ENCODE results near the gene SLC28A3.
"Not testable (repeated sequence)": the region's sequence is repeated elsewhere in the genome, so short reads cannot be mapped to it uniquely, and the experiment has no call there.

SLC28A3 gene

GRCh38 chr9:84340535-84340934 is at the start of gene SLC28A3:
Gene SLC28A3 (minus strand): TSS chr9:84340758. CDS start chr9:84340633, 125 bp downstream.
- Histone ChIP-seq H3K27me3 (ENCODE audit: control insufficient read depth, insufficient read depth, low read length) (no peaks in the 10 kb centered on the region), H3K4me3 (ENCODE audit: low read length) (no peak within 1 kb of the TSS), H3K9ac (ENCODE audit: low read length) (no peak within 1 kb of the TSS), H3K27ac (ENCODE audit: low read depth, low read length) (no peak within 1 kb of the TSS), H3K4me1 (ENCODE audit: control insufficient read depth, insufficient read depth, low read length) (no peaks in the 10 kb centered on the region), H3K36me3 (ENCODE audit: control insufficient read depth, insufficient read depth, low read length) (no peaks in the 10 kb centered on the region)

GRCh38 chr9:84390254-84390653 is 49.7 kb upstream of the SLC28A3 start:
- H3K4me1 ChIP-seq (ENCODE audit: control insufficient read depth, insufficient read depth, low read length); H3K27me3 ChIP-seq (ENCODE audit: control insufficient read depth, insufficient read depth, low read length); H3K27ac ChIP-seq (ENCODE audit: low read depth, low read length); H3K9ac ChIP-seq (ENCODE audit: low read length); H3K4me3 ChIP-seq (ENCODE audit: low read length); H3K36me3 ChIP-seq (ENCODE audit: control insufficient read depth, insufficient read depth, low read length): not testable (repeated sequence)

DNA sequence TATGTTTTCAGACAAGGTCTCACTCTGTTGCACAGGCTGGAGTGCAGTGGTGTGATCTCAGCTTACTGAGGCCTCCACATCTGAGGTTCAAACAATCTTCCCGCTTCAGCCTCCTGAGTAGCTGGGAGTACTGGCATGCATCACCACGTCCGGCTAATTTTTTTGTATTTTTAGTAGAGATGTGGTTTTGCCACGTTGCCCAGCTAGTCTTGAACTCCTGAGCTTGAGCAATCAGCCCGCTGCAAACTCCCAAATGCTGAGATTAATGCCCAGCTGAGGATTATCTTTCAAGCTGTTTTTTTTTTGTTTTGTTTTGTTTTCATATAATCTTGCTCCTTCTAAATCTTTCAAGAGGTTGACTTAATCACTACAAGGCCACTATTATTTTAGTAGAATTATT is 47.3 kb upstream of the SLC28A3 start:
- H3K4me3 ChIP-seq (ENCODE audit: low read length) = no peak overlapping the region
- no peaks in the 10 kb centered on the region for H3K36me3 ChIP-seq (ENCODE audit: control insufficient read depth, insufficient read depth, low read length)
- no peak overlapping the region for H3K27ac ChIP-seq (ENCODE audit: low read depth, low read length)
- no peaks in the 10 kb centered on the region for H3K27me3 ChIP-seq (ENCODE audit: control insufficient read depth, insufficient read depth, low read length)
- H3K9ac ChIP-seq (ENCODE audit: low read length) = no peak overlapping the region
- no peaks in the 10 kb centered on the region for H3K4me1 ChIP-seq (ENCODE audit: control insufficient read depth, insufficient read depth, low read length)

DNA sequence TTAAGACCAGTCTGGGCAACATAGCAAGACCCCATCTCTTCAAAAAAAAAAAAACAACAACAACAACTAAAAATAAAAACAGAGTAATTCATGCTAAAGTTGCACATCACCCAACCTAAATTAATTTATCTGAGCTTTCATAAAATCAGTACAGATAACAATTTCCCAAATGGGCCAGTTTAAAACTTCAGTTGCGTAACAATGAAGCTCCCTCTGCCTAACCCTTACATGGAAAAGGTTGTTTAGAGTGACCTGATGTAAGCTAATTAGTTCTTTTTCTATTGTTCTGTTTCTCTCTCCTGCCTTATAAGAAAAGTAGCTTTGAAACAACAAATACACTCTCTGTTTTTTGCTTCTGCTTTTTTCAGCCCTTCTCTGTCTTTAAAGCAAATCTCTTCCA is 46.2 kb upstream of the SLC28A3 start:
- no peak overlapping the region for H3K27ac ChIP-seq (ENCODE audit: low read depth, low read length)
- no peaks in the 10 kb centered on the region for H3K36me3 ChIP-seq (ENCODE audit: control insufficient read depth, insufficient read depth, low read length)
- no peaks in the 10 kb centered on the region for H3K27me3 ChIP-seq (ENCODE audit: control insufficient read depth, insufficient read depth, low read length)
- no peaks in the 10 kb centered on the region for H3K4me1 ChIP-seq (ENCODE audit: control insufficient read depth, insufficient read depth, low read length)
- no peak overlapping the region for H3K9ac ChIP-seq (ENCODE audit: low read length)
- no peak overlapping the region for H3K4me3 ChIP-seq (ENCODE audit: low read length)

- no peak overlapping the region for H3K4me3 ChIP-seq (ENCODE audit: low read length)
- no peaks in the 10 kb centered on the region for H3K27me3 ChIP-seq (ENCODE audit: control insufficient read depth, insufficient read depth, low read length)
- no peak overlapping the region for H3K27ac ChIP-seq (ENCODE audit: low read depth, low read length)
- no peaks in the 10 kb centered on the region for H3K4me1 ChIP-seq (ENCODE audit: control insufficient read depth, insufficient read depth, low read length)
- H3K9ac ChIP-seq (ENCODE audit: low read length) = no peak overlapping the region
- H3K36me3 ChIP-seq (ENCODE audit: control insufficient read depth, insufficient read depth, low read length) = no peaks in the 10 kb centered on the region
These were observed 45.0 kb upstream of the SLC28A3 start for GRCh38 chr9:84385386-84386040.

DNA sequence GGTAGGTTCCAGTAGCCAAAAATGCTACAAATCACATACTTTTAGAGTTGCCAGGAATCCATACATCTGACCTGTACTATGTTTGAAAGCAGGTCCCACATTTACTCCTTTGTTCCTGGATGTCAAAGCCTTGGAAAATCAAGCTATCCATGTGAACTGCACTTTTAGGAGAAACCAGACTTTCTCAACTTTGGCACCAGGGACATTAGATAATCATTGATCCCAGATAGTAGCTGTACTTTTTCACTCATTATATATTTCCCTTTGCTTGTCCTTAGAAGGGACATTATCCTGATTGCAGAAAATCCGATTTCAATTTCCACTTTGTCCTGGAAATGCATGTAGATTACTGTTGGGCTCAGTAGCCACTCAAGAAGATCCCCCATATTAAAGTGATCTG is 44.1 kb upstream of the SLC28A3 start:
- Histone ChIP-seq H3K27ac (ENCODE audit: low read depth, low read length) (no peak overlapping the region), H3K27me3 (ENCODE audit: control insufficient read depth, insufficient read depth, low read length) (no peaks in the 10 kb centered on the region)

GRCh38 chr9:84383178-84383577 is 42.6 kb upstream of the SLC28A3 start:
- no peaks in the 10 kb centered on the region for H3K27me3 ChIP-seq (ENCODE audit: control insufficient read depth, insufficient read depth, low read length)
- H3K4me3 ChIP-seq (ENCODE audit: low read length) = no peak overlapping the region
- no peak overlapping the region for H3K9ac ChIP-seq (ENCODE audit: low read length)
- no peak overlapping the region for H3K27ac ChIP-seq (ENCODE audit: low read depth, low read length)
- H3K36me3 ChIP-seq (ENCODE audit: control insufficient read depth, insufficient read depth, low read length) = no peaks in the 10 kb centered on the region
- H3K4me1 ChIP-seq (ENCODE audit: control insufficient read depth, insufficient read depth, low read length) = no peaks in the 10 kb centered on the region

More for the DNA sequence above, 44.1 kb upstream of the SLC28A3 start:
- Histone ChIP-seq H3K4me3 (ENCODE audit: low read length) (no peak overlapping the region), H3K36me3 (ENCODE audit: control insufficient read depth, insufficient read depth, low read length) (no peaks in the 10 kb centered on the region), H3K9ac (ENCODE audit: low read length) (no peak overlapping the region), H3K4me1 (ENCODE audit: control insufficient read depth, insufficient read depth, low read length) (no peaks in the 10 kb centered on the region)

DNA sequence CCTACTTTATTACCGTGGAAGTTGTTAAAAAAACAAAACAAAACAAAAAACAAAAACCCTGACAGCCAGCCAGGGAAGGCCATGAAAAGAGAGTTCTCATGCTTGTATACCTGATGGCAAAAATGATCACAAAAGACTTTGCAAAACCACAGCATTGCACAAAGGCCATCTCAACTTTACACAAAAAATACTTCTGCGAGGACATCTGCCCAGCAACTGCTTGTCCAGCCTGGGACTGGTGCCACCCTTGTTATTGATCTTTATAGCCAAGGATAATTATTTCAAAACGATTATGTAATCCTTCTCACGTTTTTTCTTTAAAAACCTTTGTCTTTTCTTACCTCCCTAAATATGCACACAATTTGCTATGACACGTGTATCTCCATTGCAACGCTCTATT is 42.2 kb upstream of the SLC28A3 start:
- no peak overlapping the region for H3K4me3 ChIP-seq (ENCODE audit: low read length)
- no peak overlapping the region for H3K9ac ChIP-seq (ENCODE audit: low read length)
- no peaks in the 10 kb centered on the region for H3K4me1 ChIP-seq (ENCODE audit: control insufficient read depth, insufficient read depth, low read length)
- no peaks in the 10 kb centered on the region for H3K27me3 ChIP-seq (ENCODE audit: control insufficient read depth, insufficient read depth, low read length)
- H3K36me3 ChIP-seq (ENCODE audit: control insufficient read depth, insufficient read depth, low read length) = no peaks in the 10 kb centered on the region
- no peak overlapping the region for H3K27ac ChIP-seq (ENCODE audit: low read depth, low read length)

DNA sequence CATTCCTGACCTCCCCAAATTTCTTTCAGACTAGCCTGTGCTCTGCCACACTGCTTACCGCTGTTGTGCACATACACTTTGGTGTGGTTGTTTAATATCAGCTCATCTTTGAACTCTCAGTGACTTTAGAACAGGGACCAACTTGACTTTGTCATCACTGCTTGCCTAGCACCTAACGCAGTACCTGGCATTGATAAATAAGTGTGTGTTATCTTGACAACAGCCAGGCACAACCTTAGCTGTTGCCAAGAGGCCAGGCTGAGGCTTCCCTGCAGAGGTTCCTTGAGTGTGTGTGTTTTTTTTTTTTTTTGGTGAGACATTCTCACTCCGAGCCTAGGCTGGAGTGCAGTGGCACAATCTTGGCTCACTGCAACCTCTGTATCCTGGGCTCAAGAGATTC is 41.0 kb upstream of the SLC28A3 start:
- H3K4me1 ChIP-seq (ENCODE audit: control insufficient read depth, insufficient read depth, low read length) = no peaks in the 10 kb centered on the region
- no peak overlapping the region for H3K9ac ChIP-seq (ENCODE audit: low read length)
- no peak overlapping the region for H3K4me3 ChIP-seq (ENCODE audit: low read length)
- no peaks in the 10 kb centered on the region for H3K27me3 ChIP-seq (ENCODE audit: control insufficient read depth, insufficient read depth, low read length)
- H3K27ac ChIP-seq (ENCODE audit: low read depth, low read length) = no peak overlapping the region
- no peaks in the 10 kb centered on the region for H3K36me3 ChIP-seq (ENCODE audit: control insufficient read depth, insufficient read depth, low read length)

- Histone ChIP-seq H3K4me1 (ENCODE audit: control insufficient read depth, insufficient read depth, low read length) (no peaks in the 10 kb centered on the region), H3K4me3 (ENCODE audit: low read length) (no peak overlapping the region), H3K36me3 (ENCODE audit: control insufficient read depth, insufficient read depth, low read length) (no peaks in the 10 kb centered on the region), H3K27me3 (ENCODE audit: control insufficient read depth, insufficient read depth, low read length) (no peaks in the 10 kb centered on the region), H3K27ac (ENCODE audit: low read depth, low read length) (no peak overlapping the region), H3K9ac (ENCODE audit: low read length) (no peak overlapping the region)
These were observed 39.2 kb upstream of the SLC28A3 start for GRCh38 chr9:84379740-84380139.

DNA sequence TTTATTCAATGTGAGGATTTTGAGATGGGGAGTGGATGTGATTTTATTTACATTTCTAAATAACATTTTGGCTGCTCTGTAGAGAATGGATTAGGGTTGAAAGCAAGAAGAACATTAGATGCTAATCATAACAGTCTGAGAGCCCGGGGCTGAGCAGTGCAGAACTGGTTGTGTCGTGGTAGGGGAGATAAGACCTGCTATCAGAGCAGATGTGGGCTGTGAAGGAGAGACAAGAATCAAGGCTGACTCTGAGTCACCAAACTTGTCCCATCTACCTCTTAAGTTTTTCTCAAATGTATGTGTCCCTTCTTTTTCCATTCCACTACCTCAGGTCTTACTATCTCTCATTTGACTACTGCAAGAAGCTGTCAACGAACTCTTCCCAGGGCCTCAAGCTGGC is 35.4 kb upstream of the SLC28A3 start:
- Histone ChIP-seq H3K9ac (ENCODE audit: low read length) (no peak overlapping the region), H3K27me3 (ENCODE audit: control insufficient read depth, insufficient read depth, low read length) (no peaks in the 10 kb centered on the region), H3K27ac (ENCODE audit: low read depth, low read length) (no peak overlapping the region), H3K4me3 (ENCODE audit: low read length) (no peak overlapping the region), H3K36me3 (ENCODE audit: control insufficient read depth, insufficient read depth, low read length) (no peaks in the 10 kb centered on the region), H3K4me1 (ENCODE audit: control insufficient read depth, insufficient read depth, low read length) (no peaks in the 10 kb centered on the region)

- Histone ChIP-seq H3K4me1 (ENCODE audit: control insufficient read depth, insufficient read depth, low read length) (no peaks in the 10 kb centered on the region), H3K9ac (ENCODE audit: low read length) (no peak overlapping the region), H3K36me3 (ENCODE audit: control insufficient read depth, insufficient read depth, low read length) (no peaks in the 10 kb centered on the region), H3K27me3 (ENCODE audit: control insufficient read depth, insufficient read depth, low read length) (no peaks in the 10 kb centered on the region), H3K27ac (ENCODE audit: low read depth, low read length) (no peak overlapping the region), H3K4me3 (ENCODE audit: low read length) (no peak overlapping the region)
These were observed 34.0 kb upstream of the SLC28A3 start for GRCh38 chr9:84374516-84374915.

- no peak overlapping the region for H3K4me3 ChIP-seq (ENCODE audit: low read length)
- H3K9ac ChIP-seq (ENCODE audit: low read length) = no peak overlapping the region
- no peaks in the 10 kb centered on the region for H3K4me1 ChIP-seq (ENCODE audit: control insufficient read depth, insufficient read depth, low read length)
- H3K36me3 ChIP-seq (ENCODE audit: control insufficient read depth, insufficient read depth, low read length) = no peaks in the 10 kb centered on the region
- H3K27ac ChIP-seq (ENCODE audit: low read depth, low read length) = no peak overlapping the region
- no peaks in the 10 kb centered on the region for H3K27me3 ChIP-seq (ENCODE audit: control insufficient read depth, insufficient read depth, low read length)
These were observed 33.5 kb upstream of the SLC28A3 start for GRCh38 chr9:84374013-84374412.
